D721Med (cell line): Measurements from ENCODE around the gene CLIP1.

ENCODE experiments used
- DNase-seq: peaks from one replicate; pipeline ENCODE4 v3.0.0; 2011; ENCODE audit warnings: low spot score; ENCODE audit not compliant: insufficient read length
- FAIRE-seq: peaks from 2 replicates; lab custom pipeline; 2011; peaks lifted over from hg19 to GRCh38; lab: Jason Lieb, UNC
- CTCF ChIP-seq: IDR thresholded peaks from 2 replicates; pipeline ENCODE4 v1.5.1; 2012; ENCODE audit warnings: mild to moderate bottlenecking, control low read depth; ENCODE audit not compliant: insufficient read depth; ENCODE audit errors: missing control alignments

Gene CLIP1

GRCh38 chr12:122354958-122355641 lies 67.4 kb downstream of the CLIP1 start:
- DNase-seq, result no peak
- no peak for TF ChIP-seq CTCF
- no peak for FAIRE-seq

GRCh38 chr12:122352394-122352793 lies 70.1 kb downstream of the CLIP1 start:
- no peak for TF ChIP-seq CTCF
- no peak for FAIRE-seq
- DNase-seq, result no peak

GRCh38 chr12:122350141-122350848 lies 72.2 kb downstream of the CLIP1 start:
- FAIRE-seq, result no peak
- peak; percentile 12 for TF ChIP-seq CTCF
- DNase-seq, result no peak

GRCh38 chr12:122349078-122349477 lies 73.4 kb downstream of the CLIP1 start:
- FAIRE-seq (no peak), DNase-seq (no peak)
- no peak for TF ChIP-seq CTCF

GRCh38 chr12:122348505-122348904 lies 74.0 kb downstream of the CLIP1 start:
- DNase-seq, result no peak
- no peak for FAIRE-seq
- TF ChIP-seq CTCF, result no peak

GRCh38 chr12:122346054-122346453 lies 76.4 kb downstream of the CLIP1 start:
- FAIRE-seq (no peak), DNase-seq (no peak)
- no peak for TF ChIP-seq CTCF

- no peak for TF ChIP-seq CTCF
- FAIRE-seq (no peak), DNase-seq (no peak)
Measured at GRCh38 chr12:122345042-122345441, 77.4 kb downstream of the CLIP1 start.
